ENCODE measurements around the gene EVC2.

The EVC2 gene

GRCh38 chr4:5750946-5751665 lies 42.7 kb upstream of the EVC2 start:
- DNase-seq (ENCODE audit: low read depth), result peak; percentile 59
- no peak for TF ChIP-seq CTCF (IDR thresholded peaks at IDR 0.05; ENCODE audit: insufficient read depth, low read depth, low read length, missing control alignments)
- no peak overlapping the region for H3K4me3 ChIP-seq (ENCODE audit: low read length)

- no peak for TF ChIP-seq CTCF (IDR thresholded peaks at IDR 0.05; ENCODE audit: insufficient read depth, low read depth, low read length, missing control alignments)
- DNase-seq (ENCODE audit: low read depth), result peak; percentile 55
These were observed 41.9 kb upstream of the EVC2 start for GRCh38 chr4:5750052-5750945.

GRCh38 chr4:5749568-5749967 lies 41.2 kb upstream of the EVC2 start:
- DNase-seq (ENCODE audit: low read depth), result no peak
- no peak overlapping the region for H3K4me3 ChIP-seq (ENCODE audit: low read length)
- TF ChIP-seq CTCF (IDR thresholded peaks at IDR 0.05; ENCODE audit: insufficient read depth, low read depth, low read length, missing control alignments), result no peak

More at GRCh38 chr4:5750052-5750945, 41.9 kb upstream of the EVC2 start:
- no peak overlapping the region for H3K4me3 ChIP-seq (ENCODE audit: low read length)

GRCh38 chr4:5747738-5748375 lies 39.5 kb upstream of the EVC2 start:
- no peak for TF ChIP-seq CTCF (IDR thresholded peaks at IDR 0.05; ENCODE audit: insufficient read depth, low read depth, low read length, missing control alignments)
- DNase-seq (ENCODE audit: low read depth), result peak; percentile 94
- H3K4me3 ChIP-seq (ENCODE audit: low read length), result no peak overlapping the region

GRCh38 chr4:5746829-5747737 lies 38.7 kb upstream of the EVC2 start:
- no peak for TF ChIP-seq CTCF (IDR thresholded peaks at IDR 0.05; ENCODE audit: insufficient read depth, low read depth, low read length, missing control alignments)
- DNase-seq (ENCODE audit: low read depth), result peak; percentile 59
- H3K4me3 ChIP-seq (ENCODE audit: low read length), result no peak overlapping the region

GRCh38 chr4:5746250-5746649 lies 37.9 kb upstream of the EVC2 start:
- TF ChIP-seq CTCF (IDR thresholded peaks at IDR 0.05; ENCODE audit: insufficient read depth, low read depth, low read length, missing control alignments), result no peak
- no peak overlapping the region for H3K4me3 ChIP-seq (ENCODE audit: low read length)
- no peak for DNase-seq (ENCODE audit: low read depth)

All from epithelial cell of esophagus (primary cell).